H9 (cell line): ENCODE measurements around the gene WDFY3. TPM values are rescaled to one million over a fixed set of nuclear protein-coding genes. Genes with fewer than 3 reads are reported as not detected.

Source experiments
- DNase-seq: peaks from one replicate; pipeline ENCODE4 v3.0.0-alpha.2; 2017
- H2AFZ ChIP-seq: one replicate; pipeline ENCODE4 v1.6.1; 2013; ENCODE audit warnings: mild to moderate bottlenecking, low read length, control low read depth, moderate library complexity
- H2AK5ac ChIP-seq: 2 replicates; pipeline ENCODE4 v1.6.1; 2013; ENCODE audit warnings: low read length, control low read depth, mixed read lengths; ENCODE audit not compliant: insufficient read length
- H2BK120ac ChIP-seq: one replicate; pipeline ENCODE4 v1.6.1; 2013; ENCODE audit warnings: low read depth, mild to moderate bottlenecking, low read length, control low read depth, inconsistent platforms; ENCODE audit not compliant: poor library complexity, severe bottlenecking
- H2BK12ac ChIP-seq: 2 replicates; pipeline ENCODE4 v1.6.1; 2013; ENCODE audit warnings: low read length, control low read depth, mixed read lengths, low read depth; ENCODE audit not compliant: insufficient read length
- H2BK15ac ChIP-seq: 2 replicates; pipeline ENCODE4 v1.6.1; 2013; ENCODE audit warnings: low read depth, low read length, control low read depth
- H2BK20ac ChIP-seq: one replicate; pipeline ENCODE4 v1.6.1; 2013; ENCODE audit warnings: low read depth, mild to moderate bottlenecking, low read length, control low read depth, inconsistent platforms; ENCODE audit not compliant: poor library complexity, severe bottlenecking
- H2BK5ac ChIP-seq: 2 replicates; pipeline ENCODE4 v1.6.1; 2013; ENCODE audit warnings: low read length, control low read depth, mixed read lengths; ENCODE audit not compliant: insufficient read length
- H3K14ac ChIP-seq: 2 replicates; pipeline ENCODE4 v1.6.1; 2013; ENCODE audit warnings: low read length, control low read depth; ENCODE audit not compliant: insufficient read depth
- H3K18ac ChIP-seq: 2 replicates; pipeline ENCODE4 v1.6.1; 2013; ENCODE audit warnings: low read depth, mild to moderate bottlenecking, mixed read lengths, low read length, control low read depth; ENCODE audit not compliant: insufficient read length
- H3K23ac ChIP-seq: 2 replicates; pipeline ENCODE4 v1.6.1; 2013; ENCODE audit warnings: low read length, control low read depth, mixed read lengths, low read depth; ENCODE audit not compliant: insufficient read length
- H3K23me2 ChIP-seq: 2 replicates; pipeline ENCODE4 v1.6.1; 2013; ENCODE audit warnings: low read depth, mild to moderate bottlenecking, mixed read lengths, low read length, control low read depth; ENCODE audit not compliant: insufficient read length, poor library complexity, severe bottlenecking
- H3K27ac ChIP-seq: 2 replicates; pipeline ENCODE4 v1.5.1; 2013; ENCODE audit warnings: low read length, control low read depth, mixed read lengths, low read depth; ENCODE audit not compliant: insufficient read length
- H3K27me3 ChIP-seq: 2 replicates; pipeline ENCODE4 v1.6.1; 2013; ENCODE audit warnings: low read length, control low read depth, inconsistent platforms; ENCODE audit not compliant: insufficient read depth
- H3K4ac ChIP-seq: 2 replicates; pipeline ENCODE4 v1.6.1; 2013; ENCODE audit warnings: low read depth, mild to moderate bottlenecking, control low read depth, inconsistent platforms, low read length, moderate library complexity
- H3K4me1 ChIP-seq: 2 replicates; pipeline ENCODE4 v1.6.1; 2013; ENCODE audit warnings: low read length, control low read depth, inconsistent platforms; ENCODE audit not compliant: insufficient read depth
- H3K4me2 ChIP-seq: 2 replicates; pipeline ENCODE4 v1.6.1; 2013; ENCODE audit warnings: low read length, control low read depth, mixed read lengths; ENCODE audit not compliant: insufficient read length, insufficient read depth
- H3K56ac ChIP-seq: 2 replicates; pipeline ENCODE4 v1.6.1; 2013; ENCODE audit warnings: low read depth, mild to moderate bottlenecking, mixed read lengths, low read length, control low read depth; ENCODE audit not compliant: insufficient read length
- H3K79me1 ChIP-seq: 2 replicates; pipeline ENCODE4 v1.6.1; 2013; ENCODE audit warnings: low read depth, mild to moderate bottlenecking, moderate library complexity, low read length, control low read depth, inconsistent platforms; ENCODE audit not compliant: insufficient read depth, poor library complexity, severe bottlenecking
- H3K79me2 ChIP-seq: 2 replicates; pipeline ENCODE4 v1.6.1; 2013; ENCODE audit warnings: low read length, control low read depth, inconsistent platforms; ENCODE audit not compliant: insufficient read depth
- H3K9ac ChIP-seq: 2 replicates; pipeline ENCODE4 v1.6.1; 2013; ENCODE audit warnings: low read length, control low read depth, mixed read lengths; ENCODE audit not compliant: insufficient read length; ENCODE audit errors: extremely low read depth
- H3K9me3 ChIP-seq: one replicate; pipeline ENCODE4 v1.6.1; 2013; ENCODE audit warnings: low read depth, low read length, inconsistent platforms; ENCODE audit not compliant: control insufficient read depth
- H3T11ph ChIP-seq: one replicate; pipeline ENCODE4 v1.6.1; 2013; ENCODE audit warnings: mild to moderate bottlenecking, low read length, control low read depth, inconsistent platforms
- H4K20me1 ChIP-seq: one replicate; pipeline ENCODE4 v1.6.1; 2013; ENCODE audit not compliant: control insufficient read depth, insufficient read length, insufficient read depth
- H4K5ac ChIP-seq: 2 replicates; pipeline ENCODE4 v1.6.1; 2013; ENCODE audit warnings: low read depth, mild to moderate bottlenecking, mixed read lengths, low read length, control low read depth; ENCODE audit not compliant: insufficient read length
- H4K8ac ChIP-seq: replicated peaks from 2 replicates; pipeline ENCODE4 v1.6.1; 2013; ENCODE audit warnings: low read length, control low read depth, mixed read lengths, low read depth; ENCODE audit not compliant: insufficient read length
- H4K91ac ChIP-seq: 2 replicates; pipeline ENCODE4 v1.6.1; 2013; ENCODE audit warnings: low read depth, mild to moderate bottlenecking, moderate library complexity, mixed read lengths, low read length, control low read depth; ENCODE audit not compliant: insufficient read length
- H3K27ac Mint-ChIP-seq, 3 experiments: 2 replicates in 2 of 3; 3 replicates in 1 of 3; pipeline ENCODE4 v1.8.0; 2020 to 2021; ENCODE audit warnings: mixed read lengths in 3 of 3, mild to moderate bottlenecking in 1 of 3, moderate library complexity in 1 of 3
- H3K27me3 Mint-ChIP-seq: 2 replicates; pipeline ENCODE4 v1.8.0; 2021; ENCODE audit warnings: low read depth, mild to moderate bottlenecking, moderate library complexity, mixed read lengths
- H3K36me3 Mint-ChIP-seq, 3 experiments: 2 replicates in 2 of 3; 3 replicates in 1 of 3; pipeline ENCODE4 v1.8.0; 2020 to 2021; ENCODE audit warnings: low read depth in 3 of 3, mixed read lengths in 3 of 3; ENCODE audit not compliant: insufficient read depth in 1 of 3
- H3K4me1 Mint-ChIP-seq, 2 experiments: 2 replicates each; pipeline ENCODE4 v1.8.0; 2020; ENCODE audit warnings: mixed read lengths in 2 of 2
- H3K4me3 Mint-ChIP-seq, 2 experiments: 2 replicates in 1 of 2; 3 replicates in 1 of 2; pipeline ENCODE4 v1.8.0; 2020 to 2021; ENCODE audit warnings: mild to moderate bottlenecking in 2 of 2, mixed read lengths in 2 of 2, moderate library complexity in 1 of 2
- H3K9me3 Mint-ChIP-seq, 2 experiments: 2 replicates in 1 of 2; 3 replicates in 1 of 2; pipeline ENCODE4 v1.8.0; 2020; ENCODE audit warnings: mild to moderate bottlenecking in 2 of 2, mixed read lengths in 2 of 2, moderate library complexity in 1 of 2
- WGBS: extraction: QIAGEN DNeasy Blood & Tissue Kit; methylation state at CpG from one replicate; pipeline ENCODE4 v1.1.7; 2013; ENCODE audit warnings: missing lambda C conversion rate, low lambda C conversion rate, mixed read lengths; ENCODE audit not compliant: insufficient read length; ENCODE audit errors: extremely low coverage; 5-methylcytosine and 5-hydroxymethylcytosine counted together
- total RNA-seq: library from RNA; stranded (reverse); gene quantifications from 2 replicates; pipeline ENCODE4 v1.2.1, GENCODE V29; 2021
- TF ChIP-seq, protein P1 (sequence below): fragments of 200-600 bp; sonication (generic); conservative IDR thresholded peaks from 3 replicates; pipeline ENCODE4 v1.8.0; 2021; ENCODE audit warnings: antibody characterized with exemption, mild to moderate bottlenecking

The WDFY3 gene
- total RNA-seq, 1 experiment from 2014 or later, result 54.6 TPM

- H3K4me1 Mint-ChIP-seq, result peaks cover 4 to 12% of the 10 kb centered on the region in 2 experiments; a peak in 3 of 4 replicates
- H2BK20ac ChIP-seq, result no peak overlapping the region
- no peak overlapping the region for H3K27ac ChIP-seq
- H4K5ac ChIP-seq, result no peak overlapping the region
- H4K20me1 ChIP-seq, result no peaks in the 10 kb centered on the region
- H3K56ac ChIP-seq, result no peak overlapping the region
- no peak overlapping the region for H2BK15ac ChIP-seq
- no peak overlapping the region for H4K91ac ChIP-seq
- TF ChIP-seq, protein P1, sequence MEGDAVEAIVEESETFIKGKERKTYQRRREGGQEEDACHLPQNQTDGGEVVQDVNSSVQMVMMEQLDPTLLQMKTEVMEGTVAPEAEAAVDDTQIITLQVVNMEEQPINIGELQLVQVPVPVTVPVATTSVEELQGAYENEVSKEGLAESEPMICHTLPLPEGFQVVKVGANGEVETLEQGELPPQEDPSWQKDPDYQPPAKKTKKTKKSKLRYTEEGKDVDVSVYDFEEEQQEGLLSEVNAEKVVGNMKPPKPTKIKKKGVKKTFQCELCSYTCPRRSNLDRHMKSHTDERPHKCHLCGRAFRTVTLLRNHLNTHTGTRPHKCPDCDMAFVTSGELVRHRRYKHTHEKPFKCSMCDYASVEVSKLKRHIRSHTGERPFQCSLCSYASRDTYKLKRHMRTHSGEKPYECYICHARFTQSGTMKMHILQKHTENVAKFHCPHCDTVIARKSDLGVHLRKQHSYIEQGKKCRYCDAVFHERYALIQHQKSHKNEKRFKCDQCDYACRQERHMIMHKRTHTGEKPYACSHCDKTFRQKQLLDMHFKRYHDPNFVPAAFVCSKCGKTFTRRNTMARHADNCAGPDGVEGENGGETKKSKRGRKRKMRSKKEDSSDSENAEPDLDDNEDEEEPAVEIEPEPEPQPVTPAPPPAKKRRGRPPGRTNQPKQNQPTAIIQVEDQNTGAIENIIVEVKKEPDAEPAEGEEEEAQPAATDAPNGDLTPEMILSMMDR, result no peak
- no peak overlapping the region for H2BK120ac ChIP-seq
- H3K4me1 ChIP-seq, result no peaks in the 10 kb centered on the region
- H3K18ac ChIP-seq, result no peak overlapping the region
- no peak overlapping the region for H3K9ac ChIP-seq
- H3K14ac ChIP-seq, result no peak overlapping the region
- no peak for DNase-seq
- no peak overlapping the region for H3K4me3 Mint-ChIP-seq
- no CpG with 5 or more reads among the region's 14 CpGs for WGBS
- H2BK5ac ChIP-seq, result no peak overlapping the region
- H2AK5ac ChIP-seq, result no peak overlapping the region
- no peaks in the 10 kb centered on the region for H3K27me3 Mint-ChIP-seq
- no peak overlapping the region for H2BK12ac ChIP-seq
- no peak overlapping the region for H3K4ac ChIP-seq
- H3K9me3 Mint-ChIP-seq, result no peaks in the 10 kb centered on the region
- H3K27ac Mint-ChIP-seq, result peak overlapping the region in 2 of 3 experiments; percentile 40 to 80; a peak in 2 of 7 replicates
- no peak overlapping the region for H3K4me2 ChIP-seq
- no peak overlapping the region for H3T11ph ChIP-seq
- H3K27me3 ChIP-seq, result no peaks in the 10 kb centered on the region
- H3K79me1 ChIP-seq, result no peaks in the 10 kb centered on the region
- H3K23ac ChIP-seq, result no peak overlapping the region
- no peak overlapping the region for H4K8ac ChIP-seq
- no peaks in the 10 kb centered on the region for H3K79me2 ChIP-seq
- H3K36me3 Mint-ChIP-seq, result peaks cover 32 to 65% (median 64%) of the 10 kb centered on the region in 3 experiments; a peak in 6 of 7 replicates
- no peaks in the 10 kb centered on the region for H3K9me3 ChIP-seq
- no peak overlapping the region for H2AFZ ChIP-seq
- no peaks in the 10 kb centered on the region for H3K23me2 ChIP-seq
Observed at GRCh38 chr4:84678976-84679744, 287.3 kb downstream of the WDFY3 start.
